Effector CD4-positive, alpha-beta T cell (primary cell): ENCODE data around the gene FNDC3B.

Experiments used
- DNase-seq: peaks from one replicate; pipeline ENCODE4 v3.0.0-alpha.2; 2020

Gene FNDC3B

GRCh38 chr3:172296975-172297332, 257.6 kb downstream of the FNDC3B start:
- DNase-seq, result no peak

GRCh38 chr3:172298247-172298646, 258.9 kb downstream of the FNDC3B start:
- no peak for DNase-seq

GRCh38 chr3:172300187-172300586, 260.8 kb downstream of the FNDC3B start:
- DNase-seq, result no peak

GRCh38 chr3:172300862-172301261, 261.5 kb downstream of the FNDC3B start:
- no peak for DNase-seq

GRCh38 chr3:172302203-172302602, 262.8 kb downstream of the FNDC3B start:
- no peak for DNase-seq

- DNase-seq, result no peak
Observed at GRCh38 chr3:172303181-172303580, 263.8 kb downstream of the FNDC3B start.

GRCh38 chr3:172303941-172304558, 264.7 kb downstream of the FNDC3B start:
- DNase-seq, result no peak

- DNase-seq, result no peak
Observed at GRCh38 chr3:172305552-172305951, 266.2 kb downstream of the FNDC3B start.

- DNase-seq, result no peak
Observed at GRCh38 chr3:172305974-172306373, 266.6 kb downstream of the FNDC3B start.

- no peak for DNase-seq
Observed at GRCh38 chr3:172307141-172307560, 267.8 kb downstream of the FNDC3B start.

GRCh38 chr3:172309059-172309458, 269.7 kb downstream of the FNDC3B start:
- DNase-seq, result no peak

- no peak for DNase-seq
Observed at GRCh38 chr3:172309741-172310427, 270.5 kb downstream of the FNDC3B start.

- no peak for DNase-seq
Observed at GRCh38 chr3:172310428-172310760, 271.0 kb downstream of the FNDC3B start.

- no peak for DNase-seq
Observed at GRCh38 chr3:172311217-172311616, 271.8 kb downstream of the FNDC3B start.

- no peak for DNase-seq
Observed at GRCh38 chr3:172312001-172312400, 272.6 kb downstream of the FNDC3B start.

GRCh38 chr3:172312711-172313110, 273.3 kb downstream of the FNDC3B start:
- DNase-seq, result no peak

- DNase-seq, result no peak
Observed at GRCh38 chr3:172313671-172314070, 274.3 kb downstream of the FNDC3B start.

GRCh38 chr3:172314591-172315160, 275.3 kb downstream of the FNDC3B start:
- DNase-seq, result no peak

GRCh38 chr3:172315401-172316091, 276.2 kb downstream of the FNDC3B start:
- DNase-seq, result no peak

GRCh38 chr3:172316758-172317157, 277.4 kb downstream of the FNDC3B start:
- DNase-seq, result no peak

- DNase-seq, result no peak
Observed at GRCh38 chr3:172317481-172317880, 278.1 kb downstream of the FNDC3B start.

- DNase-seq, result no peak
Observed at GRCh38 chr3:172317984-172318383, 278.6 kb downstream of the FNDC3B start.

- DNase-seq, result no peak
Observed at GRCh38 chr3:172319595-172319994, 280.2 kb downstream of the FNDC3B start.

GRCh38 chr3:172320468-172320867, 281.1 kb downstream of the FNDC3B start:
- DNase-seq, result no peak
